A549 (cell line): ENCODE measurements around the gene NOXO1.

ENCODE experiments used
- BHLHE40 ChIP-seq: IDR thresholded peaks from 2 replicates; pipeline ENCODE4 v1.6.1; 2012; ENCODE audit warnings: low read depth, low read length, inconsistent platforms
- CEBPB ChIP-seq, 2 experiments: fragments of >200 bp in 1 of 2; sonication (Bioruptor Twin) in 1 of 2; formaldehyde crosslinking in 1 of 2; IDR thresholded peaks; 2 replicates each; pipeline ENCODE4 v1.6.1; 2012 to 2016
- JUNB ChIP-seq: fragments of >200 bp; sonication (Bioruptor Twin); formaldehyde crosslinking; IDR thresholded peaks from 2 replicates; pipeline ENCODE4 v1.6.1; 2016
- KDM5A ChIP-seq: fragments of 200-600 bp; sonication (generic); IDR thresholded peaks from 2 replicates; pipeline ENCODE4 v1.6.1; 2016; ENCODE audit warnings: antibody characterized with exemption, mild to moderate bottlenecking
- MAX ChIP-seq: IDR thresholded peaks from 2 replicates; pipeline ENCODE4 v1.6.1; 2012
- PHF8 ChIP-seq: fragments of 200-600 bp; sonication (generic); IDR thresholded peaks from 2 replicates; pipeline ENCODE4 v1.6.1; 2016; ENCODE audit warnings: low read depth, mild to moderate bottlenecking, antibody characterized with exemption, moderate library complexity, borderline replicate concordance
- POLR2A ChIP-seq: IDR thresholded peaks from 2 replicates; pipeline ENCODE4 v1.6.1; 2012; ENCODE audit warnings: mild to moderate bottlenecking, low read length
- RAD21 ChIP-seq, 2 experiments: fragments of >200 bp in 1 of 2; sonication (Bioruptor Twin) in 1 of 2; formaldehyde crosslinking in 1 of 2; IDR thresholded peaks in 1 of 2; conservative IDR thresholded peaks in 1 of 2; 2 replicates in 1 of 2; 3 replicates in 1 of 2; pipeline ENCODE4 v1.6.1; 2012 to 2018; ENCODE audit warnings: inconsistent platforms in 1 of 2
- RFX5 ChIP-seq: fragments of 450-650 bp; IDR thresholded peaks from 2 replicates; pipeline ENCODE4 v1.7.1; 2014; ENCODE audit warnings: antibody characterized with exemption, mild to moderate bottlenecking, moderate library complexity
- ZFP36 ChIP-seq: fragments of 450-650 bp; IDR thresholded peaks from 2 replicates; pipeline ENCODE4 v1.6.1; 2014; ENCODE audit warnings: borderline replicate concordance; ENCODE audit not compliant: partially characterized antibody
- ZSCAN20 ChIP-seq: fragments of 250-450 bp; sonication (Bioruptor Pico); IDR thresholded peaks from 2 replicates; pipeline ENCODE4 v1.8.0; 2022; ENCODE audit warnings: mild to moderate bottlenecking, moderate library complexity
- TF ChIP-seq, protein P1 (sequence below): fragments of >200 bp; sonication (Bioruptor Twin); formaldehyde crosslinking; IDR thresholded peaks from 3 replicates; pipeline ENCODE4 v1.5.1; 2016

DNA sequence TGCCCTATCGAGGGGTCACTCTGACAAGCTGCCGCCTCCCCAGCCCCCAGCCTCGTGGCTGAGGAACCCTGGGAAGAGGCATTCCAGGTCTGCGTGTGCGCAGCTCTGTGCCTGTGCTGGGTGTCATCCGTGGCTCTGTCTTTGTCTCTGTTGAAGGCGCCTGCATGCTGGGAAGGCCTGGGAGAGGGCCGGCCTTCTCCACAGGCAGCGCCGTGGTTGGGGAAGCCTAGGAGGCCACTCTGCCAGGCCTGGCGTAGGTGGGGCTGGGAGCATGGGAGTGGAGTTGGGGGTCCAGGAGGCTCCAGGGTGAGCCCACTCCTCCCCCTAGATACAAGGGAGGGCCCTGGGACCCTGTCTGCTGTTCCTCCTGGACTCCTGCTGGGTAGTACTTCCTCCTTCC is 48.8 kb upstream of the NOXO1 start:
- TF ChIP-seq POLR2A (no peak), JUNB (no peak), BHLHE40 (no peak), MAX (no peak), RFX5 (no peak), RAD21 (conservative IDR thresholded peaks at IDR 0.05 in 1 of 2, IDR thresholded peaks at IDR 0.05 in 1 of 2) (no peak), ZSCAN20 (CRISPR knock-in tag) (no peak), CEBPB (IDR thresholded peaks at IDR 0.05) (no peak), KDM5A (no peak), PHF8 (no peak), ZFP36 (no peak)
- TF ChIP-seq, protein P1, sequence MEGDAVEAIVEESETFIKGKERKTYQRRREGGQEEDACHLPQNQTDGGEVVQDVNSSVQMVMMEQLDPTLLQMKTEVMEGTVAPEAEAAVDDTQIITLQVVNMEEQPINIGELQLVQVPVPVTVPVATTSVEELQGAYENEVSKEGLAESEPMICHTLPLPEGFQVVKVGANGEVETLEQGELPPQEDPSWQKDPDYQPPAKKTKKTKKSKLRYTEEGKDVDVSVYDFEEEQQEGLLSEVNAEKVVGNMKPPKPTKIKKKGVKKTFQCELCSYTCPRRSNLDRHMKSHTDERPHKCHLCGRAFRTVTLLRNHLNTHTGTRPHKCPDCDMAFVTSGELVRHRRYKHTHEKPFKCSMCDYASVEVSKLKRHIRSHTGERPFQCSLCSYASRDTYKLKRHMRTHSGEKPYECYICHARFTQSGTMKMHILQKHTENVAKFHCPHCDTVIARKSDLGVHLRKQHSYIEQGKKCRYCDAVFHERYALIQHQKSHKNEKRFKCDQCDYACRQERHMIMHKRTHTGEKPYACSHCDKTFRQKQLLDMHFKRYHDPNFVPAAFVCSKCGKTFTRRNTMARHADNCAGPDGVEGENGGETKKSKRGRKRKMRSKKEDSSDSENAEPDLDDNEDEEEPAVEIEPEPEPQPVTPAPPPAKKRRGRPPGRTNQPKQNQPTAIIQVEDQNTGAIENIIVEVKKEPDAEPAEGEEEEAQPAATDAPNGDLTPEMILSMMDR, result no peak
